Sigmoid colon (tissue), 4 donors: ENCODE data around the gene IFT20.

Source experiments
- POLR2A ChIP-seq, 2 donors: fragments of 450-650 bp; IDR thresholded peaks; one replicate each; pipeline ENCODE4 v1.6.1; 2016; ENCODE audit warnings: antibody characterized with exemption in 2 of 2, mild to moderate bottlenecking in 2 of 2, moderate library complexity in 2 of 2
- POLR2AphosphoS5 ChIP-seq, 4 donors: sonication (generic); formaldehyde crosslinking; IDR thresholded peaks; one replicate each; pipeline ENCODE4 v1.6.1; 2017; ENCODE audit warnings: antibody characterized with exemption in 4 of 4
- TF ChIP-seq, protein P1 (sequence below), 4 experiments: fragments of 450-650 bp in 3 of 4; fragments of 200-600 bp in 1 of 4; IDR thresholded peaks; one replicate each; pipeline ENCODE4 v1.5.1; 2016 to 2019; ENCODE audit warnings: antibody characterized with exemption in 4 of 4, mild to moderate bottlenecking in 3 of 4, moderate library complexity in 2 of 4

- TF ChIP-seq, protein P1, sequence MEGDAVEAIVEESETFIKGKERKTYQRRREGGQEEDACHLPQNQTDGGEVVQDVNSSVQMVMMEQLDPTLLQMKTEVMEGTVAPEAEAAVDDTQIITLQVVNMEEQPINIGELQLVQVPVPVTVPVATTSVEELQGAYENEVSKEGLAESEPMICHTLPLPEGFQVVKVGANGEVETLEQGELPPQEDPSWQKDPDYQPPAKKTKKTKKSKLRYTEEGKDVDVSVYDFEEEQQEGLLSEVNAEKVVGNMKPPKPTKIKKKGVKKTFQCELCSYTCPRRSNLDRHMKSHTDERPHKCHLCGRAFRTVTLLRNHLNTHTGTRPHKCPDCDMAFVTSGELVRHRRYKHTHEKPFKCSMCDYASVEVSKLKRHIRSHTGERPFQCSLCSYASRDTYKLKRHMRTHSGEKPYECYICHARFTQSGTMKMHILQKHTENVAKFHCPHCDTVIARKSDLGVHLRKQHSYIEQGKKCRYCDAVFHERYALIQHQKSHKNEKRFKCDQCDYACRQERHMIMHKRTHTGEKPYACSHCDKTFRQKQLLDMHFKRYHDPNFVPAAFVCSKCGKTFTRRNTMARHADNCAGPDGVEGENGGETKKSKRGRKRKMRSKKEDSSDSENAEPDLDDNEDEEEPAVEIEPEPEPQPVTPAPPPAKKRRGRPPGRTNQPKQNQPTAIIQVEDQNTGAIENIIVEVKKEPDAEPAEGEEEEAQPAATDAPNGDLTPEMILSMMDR (IDR thresholded peaks at IDR 0.05): no peak
- no peak for TF ChIP-seq POLR2AphosphoS5 (IDR thresholded peaks at IDR 0.05)
- TF ChIP-seq POLR2A (IDR thresholded peaks at IDR 0.05): no peak
Observed at GRCh38 chr17:28346199-28346580, 10.9 kb upstream of the IFT20 start.
